Effector memory CD8-positive, alpha-beta T cell (primary cell): Measurements from ENCODE around the gene C2CD5.
"Not testable (repeated sequence)": the region's sequence is repeated elsewhere in the genome, so short reads cannot be mapped to it uniquely, and the experiment has no call there.

Experiments used
- ATAC-seq: fragments of 150-1000 bp; cut with Tn5 transposase; replicated peaks from 2 replicates; pipeline ENCODE4 v1.10.0; 2021; ENCODE audit warnings: mild to moderate bottlenecking, moderate library complexity
- DNase-seq, 3 experiments: peaks; one replicate each; pipeline ENCODE4 v3.0.0; 2021
- H3K27ac Mint-ChIP-seq, 2 donors: one replicate each; pipeline ENCODE4 v1.8.0; 2022; ENCODE audit warnings: mild to moderate bottlenecking in 2 of 2, mixed read lengths in 2 of 2, moderate library complexity in 2 of 2
- H3K27me3 Mint-ChIP-seq, 2 donors: one replicate each; pipeline ENCODE4 v1.8.0; 2022; ENCODE audit warnings: mixed read lengths in 2 of 2
- H3K36me3 Mint-ChIP-seq: one replicate; pipeline ENCODE4 v1.8.0; 2022; ENCODE audit warnings: mild to moderate bottlenecking, moderate library complexity, mixed read lengths; ENCODE audit not compliant: insufficient read depth
- H3K4me1 Mint-ChIP-seq, 2 donors: one replicate each; pipeline ENCODE4 v1.8.0; 2022; ENCODE audit warnings: low read depth in 2 of 2, mixed read lengths in 2 of 2
- H3K4me3 Mint-ChIP-seq, 2 donors: one replicate each; pipeline ENCODE4 v1.8.0; 2022; ENCODE audit warnings: mild to moderate bottlenecking in 2 of 2, mixed read lengths in 2 of 2, moderate library complexity in 2 of 2
- H3K9me3 Mint-ChIP-seq, 2 donors: one replicate each; pipeline ENCODE4 v1.8.0; 2022; ENCODE audit warnings: mixed read lengths in 2 of 2
- total RNA-seq, 9 experiments: gene quantifications; one replicate each; lab custom pipeline; 2026; lab: John Stamatoyannopoulos, UW

The C2CD5 gene, protein sequence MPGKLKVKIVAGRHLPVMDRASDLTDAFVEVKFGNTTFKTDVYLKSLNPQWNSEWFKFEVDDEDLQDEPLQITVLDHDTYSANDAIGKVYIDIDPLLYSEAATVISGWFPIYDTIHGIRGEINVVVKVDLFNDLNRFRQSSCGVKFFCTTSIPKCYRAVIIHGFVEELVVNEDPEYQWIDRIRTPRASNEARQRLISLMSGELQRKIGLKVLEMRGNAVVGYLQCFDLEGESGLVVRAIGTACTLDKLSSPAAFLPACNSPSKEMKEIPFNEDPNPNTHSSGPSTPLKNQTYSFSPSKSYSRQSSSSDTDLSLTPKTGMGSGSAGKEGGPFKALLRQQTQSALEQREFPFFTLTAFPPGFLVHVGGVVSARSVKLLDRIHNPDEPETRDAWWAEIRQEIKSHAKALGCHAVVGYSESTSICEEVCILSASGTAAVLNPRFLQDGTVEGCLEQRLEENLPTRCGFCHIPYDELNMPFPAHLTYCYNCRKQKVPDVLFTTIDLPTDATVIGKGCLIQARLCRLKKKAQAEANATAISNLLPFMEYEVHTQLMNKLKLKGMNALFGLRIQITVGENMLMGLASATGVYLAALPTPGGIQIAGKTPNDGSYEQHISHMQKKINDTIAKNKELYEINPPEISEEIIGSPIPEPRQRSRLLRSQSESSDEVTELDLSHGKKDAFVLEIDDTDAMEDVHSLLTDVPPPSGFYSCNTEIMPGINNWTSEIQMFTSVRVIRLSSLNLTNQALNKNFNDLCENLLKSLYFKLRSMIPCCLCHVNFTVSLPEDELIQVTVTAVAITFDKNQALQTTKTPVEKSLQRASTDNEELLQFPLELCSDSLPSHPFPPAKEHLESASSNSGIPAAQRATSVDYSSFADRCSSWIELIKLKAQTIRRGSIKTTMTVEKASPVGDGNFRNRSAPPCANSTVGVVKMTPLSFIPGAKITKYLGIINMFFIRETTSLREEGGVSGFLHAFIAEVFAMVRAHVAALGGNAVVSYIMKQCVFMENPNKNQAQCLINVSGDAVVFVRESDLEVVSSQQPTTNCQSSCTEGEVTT
- 40.8 to 96.5 (median 52.2) reads per million in 9 experiments for total RNA-seq

DNA sequence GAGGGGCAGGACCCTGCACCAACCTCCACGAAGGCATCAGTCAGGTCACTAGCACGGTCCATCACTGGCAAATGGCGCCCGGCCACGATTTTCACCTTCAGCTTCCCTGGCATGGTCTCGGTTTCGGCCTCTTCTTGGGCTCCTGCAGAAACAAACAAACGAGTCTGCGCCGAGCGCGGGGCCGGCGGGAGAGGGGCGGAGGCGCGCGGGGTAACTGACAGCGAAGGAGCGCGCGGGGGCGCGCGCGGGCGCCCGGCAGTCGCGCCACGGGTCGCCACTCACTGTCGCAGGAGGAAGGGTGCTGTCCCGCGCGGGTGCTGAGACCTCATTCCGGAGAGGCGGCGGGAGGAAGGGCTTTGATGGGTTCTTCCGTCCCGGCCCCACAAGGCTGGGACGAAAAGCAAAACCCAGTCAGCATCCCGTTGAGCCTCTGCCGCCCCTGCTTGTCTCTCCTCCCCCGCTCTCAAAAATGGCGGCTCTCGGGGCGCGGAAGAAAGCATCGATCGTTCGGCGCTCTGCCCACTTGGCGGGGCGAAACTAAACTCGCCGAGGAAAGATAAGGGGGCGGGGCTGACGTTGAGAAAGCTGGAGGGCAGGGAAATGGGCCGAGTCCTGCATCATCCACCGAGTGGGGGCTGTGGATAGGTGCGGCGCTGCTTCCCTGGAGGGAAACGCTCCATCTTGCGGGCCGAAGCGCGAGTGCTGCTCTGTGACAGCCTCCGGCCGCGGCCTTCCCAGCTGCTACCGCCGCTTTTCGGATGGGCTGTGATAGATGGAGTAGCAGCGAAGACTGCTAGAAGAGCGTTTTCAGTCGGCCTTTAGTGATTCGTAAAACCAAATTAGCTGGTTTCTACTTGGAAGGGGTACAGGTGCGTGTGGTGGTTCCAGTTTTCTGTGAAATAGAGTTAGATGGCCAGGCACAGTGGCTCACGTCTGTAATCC lies at the start of gene C2CD5:
C2CD5 (minus strand) TSS at position 505 of the 942 bp plus-strand sequence; CDS start at position 113, 392 bp downstream.
- peaks cover 8% of the 10 kb centered on the region for H3K36me3 Mint-ChIP-seq
- peak; percentile 86 for ATAC-seq
- H3K27me3 Mint-ChIP-seq: peaks cover 8 to 9% of the 10 kb centered on the region in 2 donors
- no peaks in the 10 kb centered on the region for H3K9me3 Mint-ChIP-seq
- H3K4me3 Mint-ChIP-seq: peak within 1 kb of the TSS; percentile 91 to 94
- H3K27ac Mint-ChIP-seq: peak within 1 kb of the TSS; percentile 94 to 96
- peak; percentile 93 to 95 (median 94) for DNase-seq
- H3K4me1 Mint-ChIP-seq: peaks cover 27 to 30% of the 10 kb centered on the region in 2 donors

GRCh38 chr12:22593864-22594263 lies 49.5 kb upstream of the C2CD5 start:
- Mint-ChIP-seq H3K4me3 (no peak overlapping the region), H3K36me3 (no peaks in the 10 kb centered on the region), H3K9me3 (no peaks in the 10 kb centered on the region), H3K27me3 (no peaks in the 10 kb centered on the region), H3K27ac (no peak overlapping the region), H3K4me1 (peaks cover 0 to 2% of the 10 kb centered on the region in 2 donors)
- DNase-seq (no peak), ATAC-seq (no peak)

- H3K36me3 Mint-ChIP-seq: no peaks in the 10 kb centered on the region
- no peak for DNase-seq
- no peaks in the 10 kb centered on the region for H3K4me1 Mint-ChIP-seq
- peaks cover 0 to 11% of the 10 kb centered on the region in 2 donors for H3K27me3 Mint-ChIP-seq
- H3K27ac Mint-ChIP-seq: no peak overlapping the region
- no peak for ATAC-seq
- H3K4me3 Mint-ChIP-seq: no peak overlapping the region
- H3K9me3 Mint-ChIP-seq: no peaks in the 10 kb centered on the region
Measured at GRCh38 chr12:22588817-22589216, 44.5 kb upstream of the C2CD5 start.

GRCh38 chr12:22578328-22578727 lies 34.0 kb upstream of the C2CD5 start:
- H3K9me3 Mint-ChIP-seq: no peaks in the 10 kb centered on the region
- DNase-seq (no peak), ATAC-seq (no peak)
- H3K4me3 Mint-ChIP-seq: no peak overlapping the region
- no peaks in the 10 kb centered on the region for H3K4me1 Mint-ChIP-seq
- no peaks in the 10 kb centered on the region for H3K27me3 Mint-ChIP-seq
- no peaks in the 10 kb centered on the region for H3K36me3 Mint-ChIP-seq
- no peak overlapping the region for H3K27ac Mint-ChIP-seq

- Mint-ChIP-seq H3K9me3 (no peaks in the 10 kb centered on the region), H3K4me3 (no peak overlapping the region), H3K27ac (no peak overlapping the region), H3K36me3 (no peaks in the 10 kb centered on the region), H3K27me3 (no peaks in the 10 kb centered on the region), H3K4me1 (no peaks in the 10 kb centered on the region)
- ATAC-seq (no peak), DNase-seq (no peak)
Measured at GRCh38 chr12:22577667-22578066, 33.3 kb upstream of the C2CD5 start.

DNA sequence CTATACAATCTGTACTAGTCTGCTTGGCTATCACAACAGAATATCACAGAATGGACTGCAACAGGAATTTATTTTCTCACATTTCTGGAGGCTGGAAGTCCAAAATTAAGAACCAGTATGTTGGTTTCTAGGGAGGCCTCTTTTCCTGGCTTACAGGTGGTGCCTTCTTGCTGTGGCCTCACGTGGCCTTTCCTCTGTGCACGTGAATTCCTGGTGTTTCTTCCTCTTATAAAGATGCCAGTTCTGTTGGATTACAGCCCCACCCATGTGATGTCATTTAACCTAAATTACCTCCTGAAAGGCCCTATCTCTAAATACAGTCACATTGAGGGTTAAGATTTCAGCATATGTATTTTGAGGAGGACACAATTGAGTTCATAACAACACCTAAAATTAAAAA lies 32.1 kb upstream of the C2CD5 start:
- Mint-ChIP-seq H3K27me3 (peaks cover 0 to 8% of the 10 kb centered on the region in 2 donors), H3K4me1 (no peaks in the 10 kb centered on the region), H3K27ac (no peak overlapping the region), H3K4me3 (no peak overlapping the region), H3K36me3 (no peaks in the 10 kb centered on the region), H3K9me3 (no peaks in the 10 kb centered on the region)
- no peak for ATAC-seq
- no peak for DNase-seq

- no peaks in the 10 kb centered on the region for H3K36me3 Mint-ChIP-seq
- H3K9me3 Mint-ChIP-seq: no peaks in the 10 kb centered on the region
- no peak for DNase-seq
- no peak for ATAC-seq
- H3K4me1 Mint-ChIP-seq: no peaks in the 10 kb centered on the region
- H3K4me3 Mint-ChIP-seq: no peak overlapping the region
- H3K27ac Mint-ChIP-seq: no peak overlapping the region
- H3K27me3 Mint-ChIP-seq: peaks cover 0 to 10% of the 10 kb centered on the region in 2 donors
Measured at GRCh38 chr12:22576065-22576464, 31.7 kb upstream of the C2CD5 start.

GRCh38 chr12:22574921-22575320 lies 30.6 kb upstream of the C2CD5 start:
- no peaks in the 10 kb centered on the region for H3K4me1 Mint-ChIP-seq
- ATAC-seq: no peak
- H3K9me3 Mint-ChIP-seq: no peaks in the 10 kb centered on the region
- no peaks in the 10 kb centered on the region for H3K36me3 Mint-ChIP-seq
- H3K4me3 Mint-ChIP-seq: no peak overlapping the region
- no peak for DNase-seq
- H3K27ac Mint-ChIP-seq: no peak overlapping the region
- peaks cover 0 to 14% of the 10 kb centered on the region in 2 donors for H3K27me3 Mint-ChIP-seq

DNA sequence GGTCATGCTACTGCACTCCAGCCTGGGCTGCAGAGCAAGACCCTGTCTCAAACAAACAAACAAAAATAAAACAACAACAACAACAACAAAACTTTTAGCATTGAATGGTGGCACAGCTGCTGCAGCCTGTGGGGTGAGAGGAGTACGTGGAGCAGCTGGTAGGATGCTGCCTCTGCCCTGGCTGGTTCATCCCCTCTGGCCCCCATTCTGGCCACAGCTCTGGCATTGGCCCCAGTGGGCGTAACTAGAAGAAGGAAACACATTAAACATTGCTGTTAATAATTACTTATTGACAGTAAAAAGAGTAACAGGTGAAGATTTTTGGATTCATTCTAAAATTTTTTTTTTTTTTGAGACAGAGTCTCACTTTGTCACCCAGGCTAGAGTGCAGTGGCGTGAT lies 28.8 kb upstream of the C2CD5 start:
- peaks cover 0 to 14% of the 10 kb centered on the region in 2 donors for H3K27me3 Mint-ChIP-seq
- no peaks in the 10 kb centered on the region for H3K36me3 Mint-ChIP-seq
- no peak for DNase-seq
- no peak overlapping the region for H3K4me3 Mint-ChIP-seq
- H3K9me3 Mint-ChIP-seq: no peaks in the 10 kb centered on the region
- no peaks in the 10 kb centered on the region for H3K4me1 Mint-ChIP-seq
- H3K27ac Mint-ChIP-seq: no peak overlapping the region
- ATAC-seq: no peak

DNA sequence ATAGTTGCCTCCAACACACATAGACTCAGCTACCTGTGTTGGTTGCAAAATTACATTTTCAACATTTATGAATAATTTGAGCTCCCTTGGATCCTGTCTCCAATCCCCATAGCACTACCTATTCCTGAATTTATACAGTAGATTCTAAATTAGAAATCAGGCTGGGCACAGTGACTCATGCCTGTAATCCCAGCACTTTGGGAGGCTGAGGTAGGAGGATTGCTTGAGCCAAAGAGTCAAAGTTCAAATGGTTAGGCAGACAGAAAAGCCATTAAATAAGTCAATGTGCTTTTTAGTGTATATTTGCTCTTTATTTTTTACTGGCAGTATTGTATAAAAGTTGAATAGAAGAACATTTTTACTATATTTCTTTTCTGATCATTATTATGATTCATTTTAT lies 24.9 kb upstream of the C2CD5 start:
- ATAC-seq (no peak), DNase-seq (no peak)
- Mint-ChIP-seq H3K36me3 (no peaks in the 10 kb centered on the region), H3K27ac (no peak overlapping the region), H3K4me3 (no peak overlapping the region), H3K9me3 (no peaks in the 10 kb centered on the region), H3K27me3 (peaks cover 0 to 14% of the 10 kb centered on the region in 2 donors), H3K4me1 (no peaks in the 10 kb centered on the region)

DNA sequence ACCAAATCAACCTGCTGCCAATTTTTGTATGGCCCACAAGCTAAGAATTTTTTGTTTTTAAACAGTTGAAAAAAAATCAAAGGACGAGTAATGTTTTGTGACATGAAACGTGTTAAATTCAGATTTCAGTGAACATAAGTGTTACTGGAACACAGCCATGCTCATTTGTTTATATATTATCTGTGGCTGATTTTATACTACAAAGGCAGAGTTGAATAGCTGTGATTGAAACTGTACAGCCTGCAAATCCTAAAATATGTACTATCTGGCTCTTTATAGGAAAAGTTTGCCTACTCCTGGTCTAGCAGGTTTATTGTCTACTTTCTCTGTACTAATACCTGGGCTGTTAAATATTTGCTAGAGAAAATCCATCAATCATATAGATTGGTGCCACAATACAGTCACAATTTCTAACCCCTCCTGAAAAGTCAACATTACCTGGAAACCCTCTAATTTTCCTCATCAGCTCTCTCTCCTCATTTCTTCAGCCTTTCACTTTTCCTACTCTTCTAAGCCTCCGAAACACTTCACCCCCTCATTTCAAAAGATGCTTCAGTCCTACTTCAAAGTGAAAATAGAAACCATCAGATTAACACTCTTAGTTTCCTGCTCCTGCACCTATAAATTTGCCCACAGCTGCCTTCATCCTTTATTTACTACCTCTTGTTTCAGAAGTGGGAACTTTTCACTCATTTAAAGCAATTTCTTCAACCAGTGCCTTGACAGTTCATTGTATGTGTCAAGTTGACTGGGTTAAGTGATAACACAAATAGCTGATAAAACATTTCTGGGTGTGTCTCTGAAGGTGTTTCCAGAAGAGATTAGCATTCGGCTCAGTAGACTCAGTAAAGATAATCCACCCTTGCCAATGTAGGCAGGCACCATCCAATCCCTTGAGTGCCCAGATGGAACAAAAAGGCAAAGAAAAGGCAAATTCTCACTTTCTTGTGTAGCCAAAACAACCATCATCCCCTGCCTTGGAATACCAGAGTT lies 18.0 kb upstream of the C2CD5 start:
- Mint-ChIP-seq H3K27me3 (no peaks in the 10 kb centered on the region), H3K36me3 (no peaks in the 10 kb centered on the region), H3K4me1 (no peaks in the 10 kb centered on the region), H3K27ac (no peak overlapping the region), H3K4me3 (no peak overlapping the region), H3K9me3 (no peaks in the 10 kb centered on the region)
- DNase-seq (no peak), ATAC-seq (no peak)

DNA sequence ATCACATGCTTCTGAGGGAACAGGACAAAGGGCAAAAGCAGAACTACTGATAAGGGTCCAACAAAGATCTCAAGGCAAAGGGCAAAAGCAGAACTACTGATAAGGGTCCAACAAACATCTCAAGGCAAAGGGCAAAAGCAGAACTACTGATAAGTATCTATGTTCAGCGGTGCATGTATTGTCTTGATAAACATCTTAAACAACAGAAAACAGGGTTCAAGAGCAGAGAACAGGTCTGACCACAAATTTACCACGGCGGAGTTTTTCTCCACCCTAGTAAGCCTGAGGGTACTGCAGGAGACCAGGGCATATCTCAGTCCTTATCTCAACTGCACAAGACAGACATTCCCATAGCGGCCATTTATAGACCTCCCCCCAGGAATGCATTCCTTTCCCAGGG lies 10.4 kb upstream of the C2CD5 start:
- DNase-seq, H3K36me3 Mint-ChIP-seq, H3K4me3 Mint-ChIP-seq, ATAC-seq, H3K27ac Mint-ChIP-seq, H3K4me1 Mint-ChIP-seq: not testable (repeated sequence)
- Mint-ChIP-seq H3K9me3 (peaks cover 1 to 11% of the 10 kb centered on the region in 2 donors), H3K27me3 (peaks cover 11 to 19% of the 10 kb centered on the region in 2 donors)
